Superior temporal gyrus (tissue), 1 donor: ENCODE measurements around the gene HAS3.
"Not testable (repeated sequence)": the region's sequence is repeated elsewhere in the genome, so short reads cannot be mapped to it uniquely, and the experiment has no call there.

ENCODE experiments used
- DNase-seq: peaks from one replicate; pipeline ENCODE4 v3.0.0-alpha.2; 2016; ENCODE audit errors: extremely low spot score

Gene HAS3

DNA sequence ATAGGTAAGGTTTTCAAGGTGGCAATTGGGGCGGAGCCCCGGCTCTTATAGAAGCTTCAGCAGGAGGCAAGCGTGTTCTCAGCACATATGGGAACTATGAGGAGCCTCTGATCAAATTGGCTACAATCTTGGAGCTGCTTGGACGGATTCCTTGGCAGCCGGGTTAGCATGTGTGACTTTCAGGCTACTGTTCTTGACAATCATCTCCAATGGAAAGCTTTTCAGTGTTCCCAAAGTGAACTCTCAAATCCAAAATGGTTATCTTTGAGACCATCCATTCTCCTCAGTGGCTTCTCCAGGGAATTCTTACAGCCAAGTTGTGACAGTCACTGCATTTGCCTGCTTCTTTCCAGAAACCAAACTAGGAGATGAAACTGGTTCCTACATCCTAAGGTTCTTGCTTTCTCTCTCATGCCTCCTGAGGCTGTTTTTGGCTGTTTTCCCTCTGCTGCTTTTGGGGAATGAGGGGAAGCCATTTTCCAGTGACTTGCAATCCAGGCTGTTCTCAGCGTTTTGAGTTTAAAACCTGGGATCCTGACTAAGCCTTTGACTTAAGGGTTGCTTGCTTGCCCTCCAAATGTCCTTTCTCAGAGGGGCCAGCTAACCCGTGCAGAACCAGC lies 10.9 kb downstream of the HAS3 start:
- DNase-seq: no peak

DNA sequence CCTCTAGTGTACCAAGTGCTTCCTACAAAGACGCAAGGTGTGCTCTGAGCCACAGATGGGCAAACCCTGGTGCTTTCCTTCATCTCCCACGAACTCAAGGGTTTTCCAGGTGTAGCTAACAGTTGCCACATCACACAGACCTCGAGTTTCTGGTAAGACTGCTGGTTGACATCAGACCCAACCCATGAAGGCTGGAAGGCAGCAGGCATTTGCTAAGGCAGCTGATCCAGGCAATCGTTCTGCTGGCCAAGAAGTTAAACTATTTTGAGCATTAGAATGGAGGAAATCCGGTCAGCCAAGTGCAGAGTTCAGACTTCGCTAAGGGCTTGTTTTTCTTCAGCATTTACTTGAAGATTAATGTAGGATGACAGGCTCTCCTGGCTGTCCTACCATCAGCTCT lies 11.5 kb downstream of the HAS3 start:
- no peak for DNase-seq

DNA sequence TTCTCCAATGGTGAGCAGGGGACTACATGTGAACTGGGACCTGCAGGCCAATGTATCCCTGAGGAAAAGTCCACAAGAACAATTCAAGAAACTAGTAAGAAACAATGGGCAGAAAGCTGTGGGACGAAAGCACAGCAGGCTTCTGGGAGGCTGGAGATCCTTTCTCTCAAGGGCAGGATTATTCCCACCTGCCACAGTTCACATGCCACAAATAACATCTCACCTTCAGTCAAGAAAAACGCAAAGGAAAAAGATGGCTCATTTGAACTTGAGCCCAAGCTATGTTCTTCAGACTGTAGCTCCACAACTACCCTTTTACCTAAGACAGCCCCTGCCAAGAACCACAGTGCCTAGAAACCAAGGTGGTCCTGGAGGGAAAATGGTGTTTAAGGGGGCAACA lies 13.0 kb downstream of the HAS3 start:
- DNase-seq: no peak

DNA sequence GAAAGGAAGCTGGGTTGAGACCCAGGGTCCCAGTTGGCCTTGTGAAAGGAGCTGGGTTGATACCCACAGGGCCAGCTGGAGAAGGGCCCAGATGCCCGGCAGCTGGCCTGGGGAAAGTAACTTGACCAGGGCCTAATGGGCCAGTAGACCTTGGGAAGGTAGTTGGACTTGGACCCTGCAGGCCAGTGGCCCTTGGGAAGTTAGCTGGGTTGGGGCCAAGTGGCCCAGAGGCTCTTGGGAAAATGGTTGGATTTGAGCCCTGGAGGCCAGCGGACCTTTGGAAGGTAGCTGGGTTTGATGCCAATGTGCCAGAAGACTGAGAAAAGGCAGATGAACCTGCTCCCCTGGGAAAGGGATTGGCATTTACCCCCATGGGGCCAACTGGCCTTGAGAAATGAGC lies 13.5 kb downstream of the HAS3 start:
- DNase-seq: no peak

DNA sequence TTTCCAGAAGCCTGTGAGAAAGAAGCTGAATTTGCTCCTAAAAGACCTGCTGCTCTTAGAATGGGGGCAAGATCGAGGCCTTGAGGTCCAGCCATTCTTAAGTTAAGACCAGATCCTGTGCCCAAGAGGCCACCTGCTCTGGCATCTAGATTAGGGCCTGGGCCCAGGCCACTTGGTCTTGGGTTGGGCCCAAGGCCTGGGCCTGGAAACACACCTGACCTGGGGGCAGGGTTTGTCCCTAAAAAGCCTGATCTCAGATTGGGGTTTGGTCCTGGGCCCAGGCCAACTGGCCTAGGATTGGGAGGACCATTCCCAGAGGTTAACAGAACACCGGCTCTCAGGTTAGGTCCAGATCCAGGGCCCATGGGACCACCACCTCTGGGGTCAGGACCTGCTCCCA lies 14.1 kb downstream of the HAS3 start:
- DNase-seq: no peak

DNA sequence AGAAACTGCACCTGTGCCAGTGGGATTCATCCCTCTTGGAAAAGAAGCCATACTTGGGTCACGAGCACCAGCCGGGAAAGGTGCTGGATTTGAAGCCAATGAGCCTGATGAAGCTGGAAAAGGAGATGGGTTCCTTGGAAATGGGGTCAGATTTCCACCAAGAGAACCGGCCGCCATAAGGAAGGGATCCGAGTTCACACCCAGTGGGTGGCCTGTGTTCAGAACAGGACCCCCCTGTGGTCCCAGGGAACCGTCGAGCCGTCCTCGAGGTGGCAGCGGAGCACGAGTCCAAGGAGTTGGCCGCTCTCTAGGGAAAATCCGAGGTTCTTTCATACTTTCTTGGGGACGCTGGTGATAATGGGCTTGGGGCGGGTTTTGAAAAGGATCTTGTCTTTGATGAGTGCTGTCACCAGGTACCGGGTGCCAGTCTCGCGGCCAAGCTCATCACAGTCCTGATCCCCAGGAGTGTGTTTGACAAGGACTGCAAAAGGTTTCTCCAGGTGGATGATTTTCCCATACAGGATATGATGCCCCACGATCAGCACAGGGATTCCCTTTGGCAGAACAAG lies 14.7 kb downstream of the HAS3 start:
- no peak for DNase-seq

DNA sequence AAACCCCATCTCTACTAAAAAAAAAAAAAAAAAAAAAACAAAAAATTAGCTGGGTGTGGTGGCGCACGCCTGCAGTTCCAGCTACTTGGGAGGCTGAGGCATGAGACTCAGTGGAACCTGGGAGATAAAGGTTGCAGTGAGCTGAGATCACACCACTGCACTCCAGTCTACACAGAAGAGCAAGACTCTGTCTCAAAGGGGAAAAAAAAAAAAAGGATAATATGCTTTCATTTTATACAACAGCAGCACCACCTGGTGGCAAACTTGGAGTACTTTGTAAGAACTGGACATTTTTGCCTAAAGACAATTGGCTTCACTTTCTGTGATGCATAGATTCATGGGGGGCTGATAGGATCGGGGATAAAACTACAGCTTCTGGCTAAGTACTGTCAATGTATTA lies 18.5 kb downstream of the HAS3 start:
- DNase-seq: peak; percentile 85

DNA sequence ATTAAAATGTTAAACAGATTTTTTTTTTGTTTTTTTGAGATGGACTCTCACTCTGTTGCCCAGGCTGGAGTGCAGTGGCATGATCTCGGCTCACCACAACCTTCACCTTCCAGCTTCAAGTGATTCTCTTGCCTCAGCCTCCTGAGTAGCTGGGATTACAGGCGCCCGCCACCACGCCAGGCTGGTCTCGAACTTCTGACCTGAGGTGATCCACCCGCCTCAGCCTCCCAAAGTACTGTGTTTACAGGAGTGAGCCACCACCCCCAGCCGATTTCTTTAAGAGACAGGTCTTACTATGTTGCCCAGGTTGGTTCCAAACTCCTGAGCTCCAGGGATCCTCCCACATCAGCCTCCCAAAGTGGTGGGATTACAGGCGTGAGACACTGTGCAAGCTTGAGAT lies 19.0 kb downstream of the HAS3 start:
- not testable (repeated sequence) for DNase-seq

DNA sequence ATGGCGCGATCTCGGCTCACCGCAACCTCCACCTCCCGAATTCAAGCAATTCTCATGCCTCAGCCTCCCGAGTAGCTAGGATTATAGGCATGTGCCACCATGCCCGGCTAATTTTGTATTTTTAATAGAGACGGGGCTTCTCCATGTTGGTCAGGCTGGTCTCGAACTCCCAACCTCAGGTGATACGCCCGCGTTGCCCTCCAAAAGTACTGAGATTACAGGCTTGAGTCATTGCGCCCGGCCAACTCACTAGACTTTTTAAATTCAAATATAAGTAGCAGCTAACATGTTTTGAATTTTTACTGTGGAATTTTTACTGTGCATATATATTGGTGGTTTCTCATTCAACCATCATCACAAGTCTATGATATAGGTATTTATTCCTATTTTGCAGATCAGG lies 19.5 kb downstream of the HAS3 start:
- not testable (repeated sequence) for DNase-seq

DNA sequence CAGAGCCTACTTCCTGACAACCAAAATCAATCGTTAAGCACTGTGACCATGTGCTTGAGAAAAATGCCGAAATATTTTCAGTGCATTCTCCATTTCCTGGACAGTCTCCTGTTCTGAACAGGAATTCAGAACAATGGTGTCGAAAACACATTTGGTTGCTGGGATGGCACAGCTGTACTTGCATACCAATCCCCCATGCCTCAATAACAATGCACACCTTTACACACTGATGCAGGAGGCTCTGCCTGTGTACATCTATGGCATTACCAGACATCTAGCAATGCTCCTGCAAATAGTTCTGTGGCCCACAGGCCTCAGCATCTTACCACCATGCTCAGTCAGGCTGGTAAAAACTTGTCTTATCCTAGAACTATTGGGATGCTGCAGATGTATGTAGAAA lies 20.8 kb downstream of the HAS3 start:
- DNase-seq: no peak

DNA sequence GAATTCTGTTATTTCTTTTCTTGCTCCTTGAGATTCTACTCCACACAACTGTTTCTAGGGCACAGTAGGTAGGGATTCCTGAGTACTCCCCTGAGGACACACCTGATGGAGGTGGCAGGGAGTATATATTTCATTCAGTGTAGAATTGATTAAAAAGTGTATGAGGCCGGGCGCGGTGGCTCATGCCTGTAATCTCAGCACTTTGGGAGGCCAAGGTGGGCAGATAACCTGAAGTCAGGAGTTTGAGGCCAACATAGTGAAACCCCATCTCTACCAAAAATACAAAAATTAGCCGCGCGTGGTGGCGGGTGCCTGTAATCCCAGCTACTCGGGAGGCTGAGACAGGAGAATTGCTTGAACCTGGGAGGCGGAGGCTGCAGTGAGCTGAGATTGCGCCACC lies 21.3 kb downstream of the HAS3 start:
- DNase-seq: not testable (repeated sequence)

DNA sequence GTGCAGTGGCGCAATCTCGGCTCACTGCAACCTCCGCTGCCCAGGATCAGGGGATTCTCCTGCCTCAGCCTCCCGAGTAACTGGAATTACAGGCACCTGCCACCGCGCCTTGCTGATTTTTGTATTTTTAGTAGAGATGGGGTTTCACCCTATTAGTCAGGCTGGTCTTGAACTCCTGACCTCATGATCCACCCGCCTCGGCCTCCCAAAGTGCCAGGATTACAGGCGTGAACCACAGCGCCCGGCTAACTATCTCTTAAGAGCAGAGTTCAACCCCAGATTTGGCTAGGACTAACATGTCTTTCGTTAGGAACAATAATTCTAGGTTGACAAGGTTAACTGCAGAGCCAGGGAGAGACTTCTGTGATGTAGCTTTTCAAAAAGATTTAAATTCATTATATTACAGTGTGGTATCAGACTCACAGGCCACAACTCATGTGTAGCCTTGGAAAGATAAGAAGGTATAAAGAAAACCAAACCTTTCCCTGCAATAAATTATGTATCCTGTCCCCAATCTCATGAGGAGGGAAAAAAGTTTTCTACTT lies 22.6 kb downstream of the HAS3 start:
- no peak for DNase-seq

DNA sequence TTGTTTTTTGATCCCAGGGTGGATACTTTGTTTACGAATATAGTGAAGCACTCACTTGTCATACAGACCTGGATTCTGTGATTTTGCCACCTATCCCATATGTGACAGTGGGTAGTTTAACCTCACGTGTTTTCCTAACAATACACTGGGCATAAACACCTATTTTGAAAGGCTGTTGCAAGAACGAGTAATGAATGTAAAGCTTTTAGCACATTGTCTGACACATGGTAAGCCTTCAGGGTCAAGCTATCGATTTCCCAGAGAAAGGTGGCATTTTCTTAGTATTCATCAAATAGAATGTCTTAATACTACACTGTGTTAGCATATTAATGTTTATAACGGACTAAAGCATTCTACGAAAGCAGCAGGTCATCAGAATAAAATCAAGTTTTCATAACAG lies 25.0 kb downstream of the HAS3 start:
- DNase-seq: no peak

DNA sequence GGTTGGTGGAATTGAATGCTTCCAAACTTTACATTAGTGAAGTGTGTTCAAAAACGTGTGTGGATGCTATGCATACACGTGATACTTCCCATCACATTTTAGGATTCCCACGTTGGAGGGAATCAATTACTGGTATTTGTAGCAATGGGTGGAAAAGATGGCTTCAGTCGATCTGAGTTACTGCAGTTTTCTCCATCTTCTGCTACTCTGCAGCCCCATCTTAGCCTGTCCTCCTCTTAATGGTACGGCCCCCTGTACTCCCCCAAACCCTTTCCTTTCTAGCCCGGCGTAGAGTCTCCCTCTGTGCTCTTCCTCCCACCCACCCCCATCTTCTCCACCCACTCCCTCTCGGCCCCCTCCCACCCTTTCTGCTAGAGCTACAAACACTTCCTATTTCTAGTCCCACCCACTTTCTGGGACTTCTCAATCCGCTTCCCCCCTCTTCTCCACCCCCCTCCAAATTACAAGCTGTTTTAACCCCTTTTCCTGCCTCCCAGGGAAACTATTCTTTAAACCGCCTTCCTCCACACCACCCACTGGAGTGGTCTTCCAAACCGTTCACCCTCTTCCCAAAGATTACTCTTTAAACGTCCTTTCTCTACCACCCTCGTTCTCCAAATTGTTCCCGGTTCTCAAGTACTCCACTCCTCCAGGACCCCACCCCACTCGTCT lies 25.9 kb downstream of the HAS3 start:
- no peak for DNase-seq

DNA sequence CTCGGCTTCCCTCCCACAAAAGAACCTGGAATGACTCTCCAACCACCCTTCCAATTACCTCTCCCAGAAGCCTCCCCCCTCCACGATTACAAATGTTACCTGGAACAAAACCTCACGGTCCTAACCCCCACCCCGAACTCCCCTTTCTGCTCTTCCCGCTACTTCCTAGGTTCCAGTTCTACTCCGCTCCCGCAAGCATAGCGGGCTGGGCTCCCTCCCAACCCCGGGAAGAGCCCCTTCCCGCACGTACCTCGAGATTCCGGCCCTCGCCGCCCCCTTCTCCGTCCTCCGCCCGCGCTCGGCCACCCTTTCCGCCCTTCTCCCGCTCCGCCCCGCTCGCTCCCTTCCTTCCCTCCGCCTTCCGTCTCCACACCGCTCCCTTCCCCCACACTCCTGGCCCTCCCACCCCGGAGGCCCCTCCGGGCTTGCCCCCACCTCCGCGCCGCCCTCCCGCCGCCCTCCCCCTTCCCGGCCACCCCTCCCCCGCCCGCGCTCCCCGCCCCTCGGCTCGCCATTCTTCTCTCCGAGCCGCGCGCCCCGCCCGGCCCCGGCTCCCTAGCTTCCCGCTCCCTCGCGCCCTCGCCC lies 26.5 kb downstream of the HAS3 start:
- DNase-seq: no peak

DNA sequence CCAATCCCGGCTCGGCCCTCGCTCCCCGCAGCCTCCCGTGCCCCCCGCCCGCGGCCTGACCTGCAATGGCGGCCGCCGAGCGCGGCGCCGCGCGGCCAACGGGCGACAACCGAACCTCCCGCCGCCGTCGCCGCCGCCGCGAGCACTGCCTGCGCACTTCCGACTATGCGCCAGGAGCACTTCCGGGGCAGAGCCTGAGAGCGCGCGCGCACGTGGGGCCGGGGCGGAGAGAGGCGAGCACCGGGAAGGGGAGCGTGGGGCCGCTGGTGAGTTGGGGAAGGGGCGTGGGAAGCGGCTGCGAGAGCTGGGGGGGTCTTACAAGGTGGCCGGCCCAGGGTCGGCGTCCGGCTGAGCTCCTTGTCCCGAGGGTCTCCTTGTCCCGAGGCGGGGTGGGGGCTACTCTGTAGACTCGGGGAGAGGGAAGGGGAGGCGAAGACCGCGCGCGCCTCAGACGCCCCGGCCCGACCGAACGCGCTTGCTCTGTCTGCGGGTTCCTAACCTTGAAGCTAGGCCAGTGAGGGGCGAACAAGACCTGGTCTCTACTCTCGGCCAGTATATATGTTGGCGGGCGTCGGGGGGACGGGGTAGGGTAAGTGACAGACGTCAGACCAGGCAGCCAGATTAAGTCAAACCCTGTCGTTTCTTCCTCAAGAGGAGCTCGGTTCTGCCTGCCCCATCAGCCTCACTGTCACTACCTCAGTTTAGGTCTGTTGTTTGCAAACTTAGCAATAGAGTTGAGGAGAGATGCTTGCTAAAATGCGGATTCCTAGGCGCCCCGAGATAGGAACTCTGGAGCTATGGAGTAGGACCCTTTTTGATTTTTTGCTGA lies 27.2 kb downstream of the HAS3 start, which contains the start of the genes CHTF8 and UTP4:
Gene CHTF8, minus strand, starts transcription at position 165 of the 829 bp plus-strand sequence. CDS start 11,130 bp downstream, outside the sequence.
Gene UTP4, plus strand, starts transcription at position 226 of the 829 bp plus-strand sequence. CDS start 811 bp downstream, outside the sequence.
- DNase-seq: peak; percentile 80

DNA sequence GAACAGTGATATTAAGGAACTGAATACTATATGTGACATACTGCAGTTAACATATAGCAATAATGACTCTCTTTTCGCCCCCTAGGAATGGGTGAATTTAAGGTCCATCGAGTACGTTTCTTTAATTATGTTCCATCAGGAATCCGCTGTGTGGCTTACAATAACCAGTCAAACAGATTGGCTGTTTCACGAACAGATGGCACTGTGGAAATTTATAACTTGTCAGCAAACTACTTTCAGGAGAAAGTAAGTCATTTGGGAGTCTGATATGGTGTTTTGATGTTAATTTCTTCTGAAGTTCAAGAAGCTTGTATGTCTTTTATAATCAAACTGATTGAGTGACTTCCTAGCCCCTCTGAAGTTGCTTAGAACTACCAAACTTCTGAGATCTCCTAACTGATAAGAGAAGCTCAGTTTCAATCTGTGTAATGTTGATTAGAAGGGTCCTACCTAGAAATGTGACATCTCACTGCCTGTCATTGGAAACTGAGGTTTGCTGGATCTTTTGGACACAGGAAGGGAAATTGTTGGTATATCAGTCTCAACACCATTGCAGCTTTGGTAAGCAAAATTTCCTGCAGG lies 28.0 kb downstream of the HAS3 start:
- DNase-seq: no peak

DNA sequence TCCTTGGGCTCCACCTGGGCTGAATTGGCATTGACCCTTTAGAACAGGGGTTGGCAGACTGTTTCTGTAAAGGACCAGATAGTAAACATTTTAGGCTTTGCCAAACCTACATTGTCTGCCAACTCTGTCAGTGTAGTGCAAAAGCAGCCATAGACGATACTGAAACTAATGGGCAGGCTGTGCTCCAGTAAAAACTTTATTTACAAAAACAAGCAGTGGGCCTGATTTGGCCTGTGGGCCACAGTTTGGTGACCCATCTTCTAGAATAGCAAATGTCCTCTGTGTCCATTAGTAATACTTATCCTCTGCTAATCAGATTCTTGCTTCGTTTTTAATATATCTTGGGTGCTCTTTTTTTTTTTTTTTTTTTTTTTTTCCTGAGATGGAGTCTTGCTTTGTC lies 33.2 kb downstream of the HAS3 start:
- DNase-seq: no peak

DNA sequence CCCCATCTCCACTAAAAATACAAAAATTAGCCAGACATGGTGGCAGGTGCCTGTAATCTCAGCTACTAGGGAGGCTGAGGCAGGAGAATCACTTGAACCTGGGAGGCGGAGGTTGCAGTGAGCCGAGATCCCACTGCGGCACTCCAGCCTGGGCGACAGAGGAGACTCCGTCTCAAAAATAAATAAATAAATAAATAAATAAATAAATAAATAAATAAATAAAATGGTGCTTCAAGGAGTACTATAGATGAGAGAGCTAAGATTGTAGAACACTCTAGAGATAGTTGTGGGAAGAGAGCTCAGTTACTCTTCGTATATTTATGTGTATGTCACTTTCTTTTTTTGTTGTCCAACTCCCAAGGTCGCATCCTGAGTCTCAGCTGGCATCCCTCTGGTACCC lies 34.0 kb downstream of the HAS3 start:
- DNase-seq: not testable (repeated sequence)

DNA sequence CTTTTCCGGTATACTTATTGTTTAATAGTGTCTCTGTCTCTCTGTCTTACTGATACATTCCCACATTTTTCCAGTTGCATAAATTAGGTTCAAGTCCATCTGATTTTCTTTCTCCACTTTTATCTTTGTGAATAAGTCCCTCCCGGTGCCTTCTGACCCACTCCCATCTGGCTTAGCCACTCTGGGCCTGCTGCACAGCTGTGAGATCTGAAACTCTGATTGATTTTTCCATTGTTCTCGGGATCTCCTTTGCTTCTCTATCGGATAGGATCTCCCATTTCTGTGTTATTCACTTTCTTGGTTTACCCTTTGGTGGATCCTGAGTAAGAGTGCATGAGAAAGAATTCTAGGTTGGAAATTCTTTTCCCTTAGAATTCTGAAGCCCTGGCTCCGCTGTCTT lies 35.6 kb downstream of the HAS3 start:
- no peak for DNase-seq

DNA sequence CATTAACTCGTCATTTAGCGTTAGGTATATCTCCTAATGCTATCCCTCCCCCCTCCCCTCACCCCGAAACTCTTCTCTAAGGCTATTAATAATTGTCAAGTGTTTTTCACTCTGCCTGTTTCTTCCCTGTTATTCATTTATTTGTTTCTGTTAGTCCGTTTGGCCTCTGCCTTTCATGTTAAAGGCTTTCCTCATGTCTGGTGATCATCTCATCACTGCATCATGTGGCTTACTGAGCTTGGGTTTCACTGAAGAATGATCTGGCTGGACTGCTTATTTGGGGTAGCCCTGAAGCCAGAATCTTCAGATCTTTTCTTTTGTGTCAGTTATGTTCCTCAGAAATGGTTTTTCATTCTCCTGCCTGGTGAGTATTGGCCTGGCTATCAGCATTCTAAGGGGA lies 36.5 kb downstream of the HAS3 start:
- no peak for DNase-seq
